ENCODE results near the gene ZNF780B. TPM values are rescaled to one million over a fixed set of nuclear protein-coding genes. Genes with fewer than 3 reads are reported as not detected.

ZNF780B gene
- 4.3 to 8.5 TPM (median 6.4 TPM) in 5 replicates for total RNA-seq (2022; extraction: Qiagen RNA extraction; ENCODE audit: low read depth)

DNA sequence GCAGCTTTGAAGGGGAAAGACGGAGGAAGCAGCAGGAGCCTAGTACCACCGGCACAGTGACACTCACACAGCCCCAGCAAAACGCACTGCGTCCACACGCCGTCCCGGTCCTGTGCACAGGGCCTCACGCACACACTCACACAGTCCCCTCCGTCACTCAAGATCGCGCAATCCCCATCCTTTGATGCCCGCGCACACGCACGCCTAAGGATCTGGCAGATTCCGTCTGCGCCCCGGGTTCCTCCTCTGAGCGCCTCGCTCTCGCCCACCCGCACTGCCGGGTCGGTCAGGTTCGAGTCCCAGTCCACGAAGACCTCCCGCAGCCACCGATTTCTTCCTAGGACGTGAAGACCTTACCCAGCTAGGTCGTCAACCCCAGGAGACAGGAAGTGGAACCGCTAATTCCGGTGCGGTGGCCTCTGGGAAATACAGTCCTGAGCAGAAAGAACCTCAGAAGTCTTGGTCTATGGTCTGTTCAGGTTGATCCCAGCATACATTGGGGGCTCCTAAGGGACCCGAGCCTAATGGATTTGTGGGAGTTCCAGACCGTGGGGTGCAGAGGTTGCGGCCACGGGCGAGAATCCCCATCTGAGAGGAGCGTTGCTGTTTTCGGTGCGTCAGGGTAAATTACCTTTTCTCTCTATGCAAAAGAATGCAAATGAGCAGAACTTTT is at the start of gene ZNF780B:
Gene ZNF780B (minus strand): TSS at position 400 of the 673 bp plus-strand sequence. CDS start 5,899 bp downstream, outside the sequence.

DNA sequence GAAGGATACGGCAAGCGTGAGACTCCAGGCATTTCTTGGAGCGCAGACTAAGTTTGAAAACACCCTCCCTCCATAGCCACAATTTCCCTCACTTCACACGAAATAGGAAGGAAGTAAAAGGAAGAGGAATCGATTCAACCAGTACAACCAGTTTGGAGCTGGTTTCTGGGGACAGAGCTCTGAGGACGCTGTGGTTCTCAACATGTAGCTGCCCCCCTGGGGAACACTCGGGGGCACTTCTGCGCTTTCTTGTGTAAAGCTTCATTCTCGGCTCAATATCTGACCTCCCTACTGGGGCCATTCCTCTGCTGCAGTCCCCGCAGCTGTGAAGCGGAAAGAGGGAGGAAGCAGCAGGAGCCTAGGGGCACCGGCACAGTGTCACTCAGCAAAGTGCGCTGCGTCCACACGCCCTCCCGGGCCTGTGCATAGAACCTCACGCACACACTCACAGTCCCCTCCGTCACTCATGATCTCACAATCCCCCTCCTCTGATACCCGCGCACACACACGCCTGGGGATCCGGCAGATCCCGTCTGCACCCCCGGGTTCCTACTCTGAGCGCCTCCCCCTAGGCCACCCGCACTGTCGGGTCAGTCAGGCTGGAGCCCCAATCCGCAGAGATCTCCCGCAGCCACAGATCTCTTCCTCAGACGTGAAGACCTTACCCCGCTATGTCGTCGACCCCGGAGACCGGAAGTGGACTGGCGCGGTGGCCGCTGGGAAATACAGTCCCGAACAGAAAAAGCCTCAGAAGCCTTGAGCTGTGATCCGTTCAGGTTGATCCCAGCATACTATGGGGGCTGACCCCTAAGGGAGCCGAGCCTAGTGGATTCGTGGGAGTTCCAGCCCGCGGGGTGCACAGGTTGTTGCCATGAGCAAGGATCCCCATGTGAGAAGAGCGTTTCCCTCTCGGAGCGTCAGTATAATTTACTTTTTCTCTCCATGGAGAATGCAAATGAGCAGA is 34.5 kb upstream of the ZNF780B start, which contains the start of gene ZNF780A:
Gene ZNF780A (minus strand): TSS at position 703 of the 964 bp plus-strand sequence. CDS start 6,190 bp downstream, outside the sequence.

DNA sequence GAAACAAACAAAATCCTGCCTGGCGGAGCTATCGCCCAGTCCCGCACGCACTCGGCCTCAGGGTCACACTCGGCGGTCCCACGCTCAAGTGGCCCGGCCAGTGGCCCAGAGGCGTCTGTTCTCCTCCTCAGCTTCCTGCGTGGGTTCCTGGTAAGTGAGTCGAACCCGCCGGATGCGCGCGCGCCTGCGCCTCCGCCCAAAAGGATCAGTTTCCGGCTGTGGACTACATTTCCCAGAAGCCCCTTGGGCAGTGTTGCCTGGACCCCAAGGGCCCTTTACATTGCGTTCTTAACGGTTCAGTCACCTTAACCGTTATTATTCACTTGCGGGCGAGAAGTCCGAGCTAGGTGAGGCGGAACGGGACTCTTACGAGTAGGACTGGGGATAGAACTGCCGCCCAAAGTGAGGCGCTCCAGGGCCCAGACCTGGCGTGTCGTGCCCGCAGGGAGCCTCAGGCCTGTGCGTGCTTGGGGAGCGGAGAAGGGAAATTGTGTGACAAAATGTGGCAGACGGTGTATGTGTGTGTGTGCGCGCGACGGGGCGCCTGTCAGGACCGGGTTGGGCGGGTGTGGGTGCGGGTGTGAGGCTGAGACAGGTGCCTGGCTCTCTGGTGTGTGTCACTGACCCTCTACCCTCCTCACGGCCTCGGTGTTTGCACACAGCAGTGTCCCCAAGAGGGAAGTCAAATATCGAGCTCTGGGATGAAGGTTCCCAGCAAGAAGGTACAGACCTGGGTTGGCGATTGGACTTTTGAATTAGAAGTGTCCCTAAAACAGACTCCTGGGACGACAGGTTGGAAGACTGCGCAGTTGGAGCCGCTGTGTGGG is 59.0 kb downstream of the ZNF780B start, which contains the start of gene ZNF546:
Gene ZNF546 (plus strand): TSS at position 250 of the 827 bp plus-strand sequence. CDS start 1,267 bp downstream, outside the sequence.

Other genes with a start within 250 kb of the ZNF780B start
- 15.8 to 24.4 TPM (median 22.7 TPM) in 5 replicates for gene DYRK1B, start 222.1 kb downstream of the ZNF780B start, total RNA-seq (2022; extraction: Qiagen RNA extraction; ENCODE audit: low read depth)
- gene FBL, start 209.9 kb downstream of the ZNF780B start, total RNA-seq (2022; extraction: Qiagen RNA extraction; ENCODE audit: low read depth): 661 to 722 TPM (median 675 TPM) in 5 replicates
- gene FCGBP, start 121.6 kb downstream of the ZNF780B start, total RNA-seq (2022; extraction: Qiagen RNA extraction; ENCODE audit: low read depth): 0.22 to 1.3 TPM (median 0.90 TPM) in 5 replicates
- gene PSMC4, start 85.1 kb downstream of the ZNF780B start, total RNA-seq (2022; extraction: Qiagen RNA extraction; ENCODE audit: low read depth): 252 to 318 TPM (median 273 TPM) in 5 replicates
- 1.5 to 2.9 TPM (median 2.4 TPM) in 5 replicates for gene ZNF546, start 59.2 kb downstream of the ZNF780B start, total RNA-seq (2022; extraction: Qiagen RNA extraction; ENCODE audit: low read depth)
- gene ZNF780A, start 34.7 kb upstream of the ZNF780B start, total RNA-seq (2022; extraction: Qiagen RNA extraction; ENCODE audit: low read depth): 23.6 to 31.5 TPM (median 27.6 TPM) in 5 replicates
- 9.9 to 18.5 TPM (median 18.1 TPM) in 5 replicates for gene MAP3K10, start 135.2 kb upstream of the ZNF780B start, total RNA-seq (2022; extraction: Qiagen RNA extraction; ENCODE audit: low read depth)
- gene TTC9B, start 162.2 kb upstream of the ZNF780B start, total RNA-seq (2022; extraction: Qiagen RNA extraction; ENCODE audit: low read depth): 0.34 to 0.47 TPM (median 0.43 TPM) in 4 of 5 replicates, not detected in the other
- gene CCNP, start 170.5 kb upstream of the ZNF780B start, total RNA-seq (2022; extraction: Qiagen RNA extraction; ENCODE audit: low read depth): 0.19 to 0.42 TPM (median 0.21 TPM) in 4 of 5 replicates, not detected in the other
- 113 to 193 TPM (median 182 TPM) in 5 replicates for gene AKT2, start 229.1 kb upstream of the ZNF780B start, total RNA-seq (2022; extraction: Qiagen RNA extraction; ENCODE audit: low read depth)

All from A549 treated with ZK216348 at 1 μM for 4 hours (cell line).